IPS-18c (cell line): Measurements from ENCODE around the gene HACD2.
A peak's percentile ranks its signal among the peaks of the same experiment; 100 is the strongest.

ENCODE experiments used
- H3K4me3 ChIP-seq: 2 replicates; pipeline ENCODE4 v1.7.0; 2013; ENCODE audit warnings: low read depth, mild to moderate bottlenecking, low read length, moderate library complexity; ENCODE audit not compliant: insufficient read depth
- H3K9me3 ChIP-seq: one replicate; pipeline ENCODE4 v1.6.1; 2013; ENCODE audit warnings: mild to moderate bottlenecking, low read length, moderate library complexity; ENCODE audit not compliant: control insufficient read depth, insufficient read depth

The HACD2 gene

DNA sequence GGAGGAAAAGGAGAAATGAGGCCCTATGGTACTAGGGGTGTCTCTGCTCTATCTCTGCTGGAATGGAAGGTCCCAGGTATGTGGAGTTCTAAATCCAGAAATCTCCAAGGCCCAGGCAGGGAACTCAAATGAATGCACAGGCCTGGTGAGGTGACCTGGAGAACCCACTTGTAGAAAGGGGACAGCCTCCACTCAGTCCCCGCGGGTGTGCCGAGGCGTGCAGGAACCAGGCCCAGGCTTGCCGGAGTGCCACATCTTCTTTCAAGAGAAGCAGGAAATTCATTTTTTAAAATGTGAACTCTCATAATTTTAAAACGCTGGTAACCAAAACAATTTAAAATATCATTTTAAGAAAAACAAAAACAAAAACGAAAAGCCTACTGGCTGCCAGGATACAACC is 103.8 kb downstream of the HACD2 start:
- Histone ChIP-seq H3K4me3 (no peak overlapping the region), H3K9me3 (no peaks in the 10 kb centered on the region)

DNA sequence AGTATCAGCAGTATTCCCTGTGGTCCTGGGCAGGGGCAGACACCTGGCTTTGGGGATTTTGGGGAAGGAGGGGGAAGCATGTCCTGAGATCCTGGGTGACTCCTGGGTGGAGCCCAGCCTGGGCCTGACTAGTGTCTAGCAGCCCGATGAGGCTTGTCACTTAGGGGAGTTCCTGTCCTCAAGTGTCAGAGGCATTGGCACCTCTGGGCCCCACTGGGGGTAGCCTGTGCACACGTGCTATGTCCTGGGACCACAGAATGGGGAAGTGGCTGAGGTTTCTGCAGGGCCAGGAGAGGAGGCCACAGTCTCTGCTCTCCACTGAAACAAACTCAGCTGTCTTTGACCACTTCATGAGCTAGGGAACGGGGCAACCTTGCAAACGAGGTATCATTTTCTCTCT is 104.4 kb downstream of the HACD2 start:
- Histone ChIP-seq H3K9me3 (no peaks in the 10 kb centered on the region), H3K4me3 (no peak overlapping the region)

DNA sequence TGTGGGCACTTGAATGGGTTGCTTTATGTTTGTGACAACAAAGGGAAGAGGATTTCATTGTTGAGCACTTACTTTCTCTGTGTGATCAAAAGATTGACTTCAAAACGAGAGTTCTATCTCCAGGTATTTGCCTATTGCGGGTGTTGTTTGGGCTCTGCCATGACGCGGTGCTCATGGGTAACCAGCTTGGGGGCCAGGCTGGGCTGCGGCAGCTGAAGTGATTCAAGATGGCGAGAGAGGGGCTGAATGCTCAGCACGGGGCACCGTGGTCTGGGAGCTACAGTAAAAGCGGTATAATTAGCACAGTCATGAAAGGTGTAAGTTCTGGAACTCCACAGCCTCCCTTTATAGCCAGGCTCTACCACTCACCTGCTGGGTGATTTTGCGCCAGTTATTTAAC is 105.0 kb downstream of the HACD2 start:
- no peak overlapping the region for H3K4me3 ChIP-seq
- no peaks in the 10 kb centered on the region for H3K9me3 ChIP-seq

DNA sequence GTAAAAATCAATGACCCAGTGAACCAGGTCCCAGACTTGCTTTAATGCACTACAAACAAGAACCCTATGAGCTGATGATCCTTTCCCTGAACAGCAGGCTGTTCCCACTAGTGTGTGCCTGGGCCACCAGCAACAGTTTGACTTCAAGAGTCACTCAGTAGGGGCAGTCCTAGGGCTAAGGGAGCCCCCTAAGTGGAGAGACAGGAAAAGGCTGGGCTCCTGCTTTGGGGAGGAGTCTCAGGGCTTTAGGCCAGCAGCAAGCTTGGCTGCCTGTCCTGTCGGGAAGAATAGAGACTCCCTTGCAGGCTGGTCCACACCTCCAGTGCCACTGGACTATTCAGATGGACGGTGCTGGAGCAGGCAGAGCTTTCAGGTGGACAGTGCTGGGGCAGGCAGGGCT is 106.5 kb downstream of the HACD2 start:
- no peaks in the 10 kb centered on the region for H3K9me3 ChIP-seq

DNA sequence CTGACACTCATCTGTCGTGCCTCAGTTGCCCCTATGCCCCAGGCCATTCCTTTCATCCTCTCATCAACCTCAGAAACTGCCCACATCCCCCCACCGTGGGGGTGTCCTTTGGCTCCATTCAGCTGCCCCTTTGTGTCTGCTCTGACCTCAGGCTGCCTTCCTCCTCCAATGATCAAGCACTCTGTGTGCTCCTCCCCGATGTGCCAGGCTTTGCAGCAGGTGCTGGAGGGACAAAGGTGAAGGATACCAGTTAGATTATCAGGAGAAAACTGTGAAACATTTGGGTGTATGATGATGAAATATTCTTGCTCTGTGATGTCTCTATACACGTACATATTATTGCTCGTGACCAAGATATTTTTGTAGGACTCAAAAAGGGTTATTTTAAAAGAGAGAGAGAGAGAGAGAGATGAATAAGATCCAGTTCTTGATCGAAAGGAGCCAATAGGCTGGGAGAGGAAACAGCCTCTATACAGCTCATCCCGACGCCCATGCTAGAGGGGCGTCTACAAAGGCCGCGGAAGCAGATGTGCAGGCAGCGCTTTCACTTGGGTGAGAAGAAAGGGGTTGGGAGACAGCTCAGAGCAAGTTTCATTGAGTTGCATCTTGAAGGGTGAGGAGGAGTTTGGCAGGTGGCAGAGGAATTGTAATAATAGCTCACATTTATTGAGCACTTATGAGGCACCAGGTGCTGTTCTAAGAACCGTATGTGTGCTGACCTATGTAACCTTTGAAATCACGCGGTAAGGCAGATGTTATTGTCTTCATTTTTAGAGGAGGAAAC is 107.7 kb downstream of the HACD2 start:
- no peaks in the 10 kb centered on the region for H3K9me3 ChIP-seq
- H3K4me3 ChIP-seq, result no peak overlapping the region

More for the DNA sequence above, 106.5 kb downstream of the HACD2 start:
- H3K4me3 ChIP-seq, result no peak overlapping the region

DNA sequence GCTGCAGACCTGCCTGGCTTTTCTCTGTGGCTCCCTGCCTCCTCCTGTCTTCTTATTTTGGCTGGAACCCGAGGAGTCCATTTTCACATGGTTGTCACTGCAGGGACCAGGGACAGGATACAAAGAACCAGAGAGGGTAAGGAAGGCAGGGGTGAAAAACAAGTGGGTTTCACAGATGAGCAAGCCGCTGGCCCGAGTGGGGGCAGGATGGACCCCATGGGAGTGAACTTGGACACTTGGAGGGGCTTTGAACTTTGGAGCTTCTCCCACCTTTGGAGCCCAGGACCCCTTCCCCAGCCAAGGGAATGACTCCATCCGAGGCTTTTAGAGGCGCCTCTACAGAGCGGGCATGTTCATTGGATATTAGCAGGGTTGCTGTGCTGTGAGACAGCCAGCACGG is 109.1 kb downstream of the HACD2 start:
- H3K9me3 ChIP-seq, result no peaks in the 10 kb centered on the region
- H3K4me3 ChIP-seq, result no peak overlapping the region

DNA sequence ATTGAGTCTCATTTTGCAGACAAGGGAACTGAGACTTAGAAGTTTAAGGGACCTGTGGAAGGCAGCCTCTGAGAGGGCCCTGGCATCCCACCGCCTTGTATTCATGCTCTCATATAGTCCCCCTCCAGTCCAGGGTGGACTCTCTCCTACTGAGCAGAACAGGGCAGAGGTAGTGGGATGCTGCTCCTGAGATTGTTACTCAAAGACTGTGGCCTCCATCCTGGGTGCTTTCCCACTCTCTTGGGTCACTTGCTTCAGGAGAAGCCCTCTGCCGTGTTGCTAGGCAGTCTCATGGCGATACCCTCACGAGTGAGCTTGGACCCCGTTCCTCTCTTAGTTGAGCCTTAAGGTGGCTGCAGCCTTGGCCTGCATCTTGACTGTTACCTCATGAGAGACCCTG is 113.7 kb downstream of the HACD2 start:
- Histone ChIP-seq H3K4me3 (no peak overlapping the region), H3K9me3 (no peaks in the 10 kb centered on the region)

DNA sequence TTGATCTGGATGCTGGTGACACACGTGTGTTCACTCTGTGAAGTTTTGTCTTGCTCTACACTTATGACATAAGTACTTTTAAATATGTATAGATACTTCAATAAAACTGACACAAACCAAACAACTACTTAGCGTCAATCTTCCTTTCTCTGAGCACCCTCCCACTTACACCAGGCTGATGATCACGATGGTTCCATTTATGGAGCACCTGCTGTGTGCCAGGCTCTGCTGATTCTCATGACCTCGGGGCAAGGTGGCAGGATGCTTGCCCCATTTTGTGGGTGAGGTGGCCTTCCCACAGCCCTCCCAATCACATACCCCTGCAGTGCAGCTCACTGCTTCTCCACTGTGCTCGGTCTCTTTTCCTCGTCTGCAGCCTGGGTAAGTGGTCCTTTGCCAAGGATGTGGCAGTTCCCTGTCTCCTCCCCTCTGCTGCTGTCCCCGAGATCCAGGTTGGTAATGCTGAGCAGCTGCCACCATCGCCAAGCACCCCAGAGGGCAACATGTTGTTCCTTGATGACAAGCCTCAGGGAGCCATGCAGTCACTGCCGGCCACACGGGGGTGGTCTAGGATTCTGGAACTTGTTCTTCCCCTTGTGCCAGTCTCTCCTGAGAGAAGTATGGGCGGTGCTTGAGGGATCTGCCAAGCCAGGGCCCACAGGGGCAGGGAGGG is 115.4 kb downstream of the HACD2 start:
- H3K9me3 ChIP-seq, result no peaks in the 10 kb centered on the region
- no peak overlapping the region for H3K4me3 ChIP-seq

DNA sequence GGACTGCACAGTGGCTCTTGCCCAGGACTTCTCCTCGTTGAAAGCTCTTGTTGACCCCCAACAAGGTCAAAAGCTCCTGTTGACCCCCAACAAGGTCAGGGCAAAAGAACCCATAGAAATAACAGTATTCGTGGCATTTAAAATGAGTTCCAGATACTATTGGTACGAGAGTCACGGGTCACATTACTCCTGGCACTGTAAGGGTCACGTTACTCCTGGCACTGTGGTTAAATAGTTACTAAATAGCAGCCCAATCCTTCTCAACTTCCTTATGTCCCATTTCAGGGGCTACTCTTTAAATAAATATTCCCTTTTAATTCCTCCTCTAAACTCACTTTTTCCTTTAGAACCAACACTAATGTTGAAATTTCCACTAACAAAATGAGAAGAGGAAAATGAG is 117.8 kb downstream of the HACD2 start:
- H3K4me3 ChIP-seq, result no peak overlapping the region
- H3K9me3 ChIP-seq, result no peaks in the 10 kb centered on the region

DNA sequence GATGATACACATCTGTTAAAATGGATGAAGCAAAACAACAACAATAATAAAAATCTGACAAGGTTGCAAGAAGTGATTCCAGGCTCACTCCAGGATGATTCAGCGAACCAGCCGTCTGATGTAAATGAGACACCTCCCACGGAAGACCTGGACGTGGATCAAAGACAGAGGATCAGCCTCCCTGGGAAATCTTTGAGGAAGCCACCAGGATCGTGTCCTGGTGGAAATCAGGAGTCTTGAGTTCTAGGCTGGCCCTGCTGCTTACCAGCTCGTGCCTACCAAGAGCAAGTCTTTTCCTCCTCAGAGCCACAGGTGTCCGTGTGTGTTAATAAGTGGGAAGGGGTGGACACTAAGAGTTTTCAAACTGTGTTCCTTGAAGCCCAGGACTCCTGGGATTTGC is 120.6 kb downstream of the HACD2 start:
- Histone ChIP-seq H3K9me3 (no peaks in the 10 kb centered on the region), H3K4me3 (no peak overlapping the region)

DNA sequence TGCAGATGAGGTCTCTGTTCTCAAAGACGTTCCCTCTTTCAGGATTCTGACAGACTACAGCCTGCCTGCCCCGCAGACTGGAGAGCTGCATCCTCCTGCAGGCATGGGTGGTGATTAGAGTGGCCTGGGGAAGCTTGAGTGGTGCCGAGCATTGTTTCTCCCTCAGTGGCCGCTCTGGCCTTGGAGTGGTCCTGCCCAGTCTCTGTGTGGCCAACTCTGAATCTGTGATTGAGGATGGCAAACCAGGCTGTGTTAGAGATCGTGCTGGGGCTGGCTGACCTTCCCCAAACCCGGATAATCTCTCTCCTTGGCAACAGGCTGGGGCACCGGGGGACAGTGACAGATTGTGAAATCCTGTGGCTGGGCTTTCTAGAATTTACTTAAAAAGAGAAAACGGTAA is 125.0 kb downstream of the HACD2 start:
- Histone ChIP-seq H3K4me3 (no peak overlapping the region), H3K9me3 (no peaks in the 10 kb centered on the region)

DNA sequence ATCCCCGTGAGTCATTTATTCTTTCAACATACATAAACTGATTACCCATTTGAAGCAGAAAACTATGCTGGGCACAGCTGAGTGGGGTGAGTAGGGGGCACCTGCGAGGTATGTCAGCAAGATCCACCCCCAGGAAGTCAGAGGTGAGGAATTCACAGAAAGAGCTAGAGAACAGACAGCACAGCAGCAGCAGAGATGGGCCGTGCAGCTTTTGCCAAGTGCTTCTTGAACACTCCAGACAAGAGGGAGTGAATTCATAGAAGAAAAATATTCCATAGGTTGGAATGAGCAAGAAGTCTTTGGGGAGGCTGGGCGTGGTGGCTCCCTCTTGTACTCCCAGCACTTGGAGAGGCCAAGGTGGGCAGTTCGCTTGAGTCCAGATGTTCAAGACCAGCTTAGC is 126.6 kb downstream of the HACD2 start:
- H3K9me3 ChIP-seq, result no peaks in the 10 kb centered on the region
- H3K4me3 ChIP-seq, result no peak overlapping the region

DNA sequence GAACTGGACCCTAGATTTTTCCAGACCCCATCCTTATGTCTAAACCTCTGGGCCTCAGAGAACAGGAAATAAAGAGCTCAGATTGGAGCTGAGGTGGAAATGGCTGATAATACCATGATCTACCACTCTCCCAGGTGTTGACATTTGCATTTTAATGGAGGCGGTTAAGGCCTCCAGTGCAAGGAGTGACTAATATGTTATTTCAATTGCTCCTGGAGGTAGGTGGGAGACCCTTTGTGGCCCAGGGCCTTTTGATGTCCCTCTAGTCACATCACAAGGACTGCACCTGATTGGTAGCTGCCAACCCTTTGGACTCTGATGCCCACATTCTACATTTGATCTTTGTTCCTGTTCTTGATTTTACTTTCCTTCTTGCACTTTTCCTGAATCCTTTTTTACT is 127.0 kb downstream of the HACD2 start:
- no peaks in the 10 kb centered on the region for H3K9me3 ChIP-seq
- H3K4me3 ChIP-seq, result no peak overlapping the region

DNA sequence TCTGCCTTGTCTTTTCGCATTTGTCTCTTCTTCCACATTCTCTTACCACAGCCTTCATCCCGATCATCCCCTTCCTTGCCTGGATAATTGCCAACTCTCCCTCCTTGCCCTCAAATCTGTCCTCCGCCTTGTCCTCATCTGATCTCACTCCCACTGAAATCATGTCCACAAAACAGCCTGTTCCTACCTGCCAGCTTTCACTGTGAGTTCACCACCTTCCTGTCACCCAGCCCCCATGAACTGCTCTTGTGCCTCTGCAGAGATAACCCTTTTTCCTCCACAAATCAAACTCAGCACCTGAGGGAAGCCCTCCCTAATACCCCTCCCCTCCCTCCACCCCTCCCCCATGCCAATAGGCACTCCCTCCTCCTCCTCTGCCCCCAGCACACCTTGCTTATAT is 131.2 kb downstream of the HACD2 start:
- H3K9me3 ChIP-seq, result no peaks in the 10 kb centered on the region
- no peak overlapping the region for H3K4me3 ChIP-seq

DNA sequence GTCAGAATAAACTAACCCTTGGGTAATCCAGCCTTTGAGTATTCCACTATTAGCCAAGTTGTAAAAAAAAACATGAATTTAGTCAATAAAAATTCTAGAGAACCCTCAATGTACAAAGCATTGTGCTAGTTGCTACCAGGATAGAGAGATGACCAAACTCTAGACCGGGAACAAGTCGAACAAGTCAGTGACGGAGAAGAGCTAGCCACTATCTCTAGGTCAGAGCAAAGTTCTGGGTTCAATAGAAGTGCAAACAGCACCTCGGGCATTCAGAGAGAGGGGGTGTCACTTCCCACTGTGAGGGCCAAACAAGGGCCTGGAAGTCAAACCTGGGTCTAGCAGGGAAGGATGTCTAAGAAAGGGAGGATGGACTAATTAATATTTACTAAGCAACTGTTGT is 133.7 kb downstream of the HACD2 start:
- H3K9me3 ChIP-seq, result no peaks in the 10 kb centered on the region
- no peak overlapping the region for H3K4me3 ChIP-seq

DNA sequence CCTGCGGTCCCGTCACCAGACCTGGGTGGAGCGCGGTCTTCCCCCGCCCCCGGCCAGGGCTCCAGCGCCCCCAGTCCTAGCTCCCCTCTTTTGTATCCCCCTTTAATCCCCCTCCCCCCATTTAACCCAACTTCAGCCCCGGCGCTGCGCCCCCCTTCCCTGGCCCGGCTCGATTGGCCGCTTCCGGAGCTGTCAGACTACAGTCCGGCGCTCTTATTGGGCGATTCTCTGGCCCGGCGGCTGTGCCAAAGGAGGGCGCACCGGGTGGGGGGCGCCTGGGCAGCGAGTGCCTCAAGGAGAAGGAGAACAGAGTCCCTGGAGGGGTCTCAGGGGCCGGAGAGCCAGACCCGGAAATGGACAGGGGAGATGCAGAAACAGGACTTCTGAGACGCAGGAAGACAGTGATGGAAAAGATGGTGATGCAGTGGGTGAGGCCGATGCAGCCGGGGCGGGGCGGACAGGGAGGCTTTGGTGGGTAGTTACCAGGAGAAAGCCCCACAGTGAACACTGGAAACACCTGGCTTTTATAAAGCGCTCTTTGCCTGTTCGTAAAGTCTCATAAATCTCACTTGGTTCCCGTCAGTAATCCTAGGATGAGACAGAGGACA is 134.8 kb downstream of the HACD2 start:
- Histone ChIP-seq H3K9me3 (no peaks in the 10 kb centered on the region), H3K4me3 (peak overlapping the region; percentile 64)

DNA sequence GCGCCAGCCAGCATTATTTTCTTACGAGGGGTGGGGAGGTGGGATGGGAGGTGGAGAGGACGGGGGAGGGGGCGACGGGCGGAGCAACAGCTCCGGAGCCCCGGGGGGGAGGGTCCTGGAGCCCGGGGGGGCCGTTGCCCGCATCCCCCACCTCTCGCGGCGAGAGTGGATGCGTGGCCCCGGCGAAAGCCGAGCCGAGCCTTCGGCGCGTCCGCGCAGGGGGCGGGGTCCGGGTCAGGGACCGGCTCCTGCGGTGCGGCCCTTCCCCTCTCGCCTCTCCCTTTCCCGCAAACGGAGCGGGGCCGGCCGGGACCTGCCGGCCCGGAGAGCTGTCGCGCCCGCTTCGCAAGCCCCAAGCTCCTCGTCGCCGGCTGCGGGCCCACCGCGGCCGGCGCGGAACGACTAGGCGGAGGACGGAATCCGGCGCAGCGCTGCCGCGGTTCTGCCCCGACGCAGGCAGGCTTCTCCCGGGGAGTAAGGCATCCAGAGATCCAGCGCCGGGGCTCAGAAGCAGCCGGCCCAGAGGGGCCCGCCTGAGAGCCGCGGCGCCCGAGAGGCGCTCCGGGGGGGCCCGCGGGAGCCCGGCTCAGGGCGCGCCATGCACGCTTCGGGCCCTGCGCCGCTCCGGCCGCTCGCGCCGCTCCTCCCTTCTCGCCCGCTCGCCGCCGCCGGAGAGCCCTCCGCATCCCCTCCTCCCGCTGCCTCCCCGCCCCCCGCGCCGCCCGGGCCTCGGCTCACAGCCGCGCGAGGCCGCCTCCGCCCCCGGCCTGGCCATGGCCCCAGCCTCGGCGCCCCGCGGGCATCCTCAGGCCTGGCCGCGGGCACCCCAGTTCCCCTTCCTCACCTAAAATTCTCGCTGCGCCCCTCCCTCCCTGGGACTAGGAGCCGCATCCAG is 135.5 kb downstream of the HACD2 start:
- H3K4me3 ChIP-seq, result peak overlapping the region; percentile 64

More for the DNA sequence above, 135.5 kb downstream of the HACD2 start:
- H3K9me3 ChIP-seq, result no peaks in the 10 kb centered on the region
